C4-2B (cell line): Measurements from ENCODE around the gene CDV3.

Source experiments
- H3K27ac ChIP-seq: fragments of 450-650 bp; 2 replicates; pipeline ENCODE4 v1.5.1; 2017
- ZFX ChIP-seq: fragments of 450-650 bp; IDR thresholded peaks from 2 replicates; pipeline ENCODE4 v1.6.1; 2017
- TF ChIP-seq, protein P1 (sequence below): fragments of 450-650 bp; conservative IDR thresholded peaks from 2 replicates; pipeline ENCODE4 v1.5.1; 2017; ENCODE audit warnings: mild to moderate bottlenecking

CDV3 gene

GRCh38 chr3:133573629-133574194, at the start of gene CDV3:
Gene CDV3 (plus strand): TSS chr3:133573686. CDS start chr3:133574045, 359 bp downstream.
- peak within 1 kb of the TSS; percentile 93 for H3K27ac ChIP-seq
- TF ChIP-seq, protein P1, sequence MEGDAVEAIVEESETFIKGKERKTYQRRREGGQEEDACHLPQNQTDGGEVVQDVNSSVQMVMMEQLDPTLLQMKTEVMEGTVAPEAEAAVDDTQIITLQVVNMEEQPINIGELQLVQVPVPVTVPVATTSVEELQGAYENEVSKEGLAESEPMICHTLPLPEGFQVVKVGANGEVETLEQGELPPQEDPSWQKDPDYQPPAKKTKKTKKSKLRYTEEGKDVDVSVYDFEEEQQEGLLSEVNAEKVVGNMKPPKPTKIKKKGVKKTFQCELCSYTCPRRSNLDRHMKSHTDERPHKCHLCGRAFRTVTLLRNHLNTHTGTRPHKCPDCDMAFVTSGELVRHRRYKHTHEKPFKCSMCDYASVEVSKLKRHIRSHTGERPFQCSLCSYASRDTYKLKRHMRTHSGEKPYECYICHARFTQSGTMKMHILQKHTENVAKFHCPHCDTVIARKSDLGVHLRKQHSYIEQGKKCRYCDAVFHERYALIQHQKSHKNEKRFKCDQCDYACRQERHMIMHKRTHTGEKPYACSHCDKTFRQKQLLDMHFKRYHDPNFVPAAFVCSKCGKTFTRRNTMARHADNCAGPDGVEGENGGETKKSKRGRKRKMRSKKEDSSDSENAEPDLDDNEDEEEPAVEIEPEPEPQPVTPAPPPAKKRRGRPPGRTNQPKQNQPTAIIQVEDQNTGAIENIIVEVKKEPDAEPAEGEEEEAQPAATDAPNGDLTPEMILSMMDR = no peak
- peak; percentile 93 for TF ChIP-seq ZFX

GRCh38 chr3:133523758-133524157, 49.7 kb upstream of the CDV3 start:
- H3K27ac ChIP-seq = peak overlapping the region; percentile 69

DNA sequence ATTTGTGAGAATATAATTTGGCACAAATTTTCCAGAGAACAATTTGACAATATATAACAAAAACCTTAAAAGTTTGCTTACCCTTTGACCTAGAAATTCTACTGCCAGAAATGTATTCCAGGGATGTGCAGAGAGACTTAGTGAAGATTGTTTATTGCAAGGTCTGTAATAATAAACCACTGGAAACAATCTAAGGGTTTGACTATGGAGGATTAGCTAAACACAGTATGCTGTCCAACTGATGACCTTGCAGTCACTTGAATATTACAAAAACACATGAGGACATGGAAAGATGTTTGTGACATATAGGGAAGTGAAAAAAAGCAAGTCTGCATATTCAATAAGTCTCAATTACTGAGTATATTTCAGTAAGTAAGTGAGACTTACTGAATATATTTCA, 48.1 kb upstream of the CDV3 start:
- H3K27ac ChIP-seq = no peak overlapping the region
- TF ChIP-seq, protein P1 = no peak
- TF ChIP-seq ZFX = no peak

- no peak overlapping the region for H3K27ac ChIP-seq
- no peak for TF ChIP-seq ZFX
- TF ChIP-seq, protein P1 = no peak
These were observed 46.3 kb upstream of the CDV3 start for GRCh38 chr3:133527081-133527715.

DNA sequence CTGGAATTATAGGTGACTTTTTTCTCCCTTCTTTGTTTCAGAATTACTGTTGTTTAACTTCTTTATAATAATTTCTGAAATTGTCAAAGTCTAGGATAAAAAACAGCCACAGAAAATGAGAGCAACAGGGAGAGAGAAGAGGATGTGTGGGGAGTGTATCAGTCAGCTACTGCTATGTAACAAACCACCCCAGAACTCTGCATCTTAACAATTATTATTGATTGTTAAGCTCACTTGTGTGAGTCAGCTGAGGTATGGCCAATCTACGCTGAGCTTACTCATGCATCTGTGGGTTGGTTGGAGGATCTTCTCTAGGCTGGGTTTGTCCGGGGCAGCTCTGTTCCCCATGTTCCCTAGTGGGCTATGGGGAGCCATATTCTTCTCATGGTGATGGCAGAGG, 43.7 kb upstream of the CDV3 start:
- TF ChIP-seq ZFX = no peak
- TF ChIP-seq, protein P1 = no peak

DNA sequence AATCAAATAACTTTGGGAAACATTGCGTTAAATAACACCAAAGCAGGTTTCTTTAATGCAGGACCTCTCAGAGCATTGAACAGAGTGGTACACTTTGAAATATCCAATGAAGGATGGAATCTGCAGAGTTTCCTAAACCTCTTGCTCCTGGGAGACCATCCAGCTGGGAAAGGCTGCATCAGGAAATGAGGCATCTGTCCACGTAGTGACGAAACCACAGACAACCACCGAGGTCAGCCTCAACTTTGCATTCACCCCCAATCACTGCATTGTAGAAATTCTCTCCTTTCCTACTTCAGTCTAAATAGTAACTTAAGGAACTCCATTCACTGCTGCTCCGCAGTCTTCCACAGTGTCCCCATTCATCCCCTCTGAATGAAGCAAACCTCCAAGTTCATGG, 41.5 kb upstream of the CDV3 start:
- H3K27ac ChIP-seq = no peak overlapping the region
- TF ChIP-seq, protein P1 = no peak
- no peak for TF ChIP-seq ZFX

More for the DNA sequence above, 43.7 kb upstream of the CDV3 start:
- no peak overlapping the region for H3K27ac ChIP-seq

- no peak overlapping the region for H3K27ac ChIP-seq
- TF ChIP-seq, protein P1 = no peak
- no peak for TF ChIP-seq ZFX
These were observed 40.5 kb upstream of the CDV3 start for GRCh38 chr3:133532951-133533350.
